SU-DHL-6 (cell line): ENCODE results near the gene VPS4A.

Experiments
- H2AFZ ChIP-seq: fragments of 200-600 bp; sonication (generic); 2 replicates; pipeline ENCODE4 v1.6.1; 2014; ENCODE audit warnings: low read depth, mild to moderate bottlenecking, moderate library complexity, mixed read lengths, antibody characterized with exemption, low read length; ENCODE audit not compliant: severe bottlenecking
- H3F3A ChIP-seq: fragments of 200-600 bp; shearing (Covaris generic); 2 replicates; pipeline ENCODE4 v1.6.0; 2016; ENCODE audit warnings: antibody characterized with exemption, mild to moderate bottlenecking; ENCODE audit not compliant: insufficient read depth
- H3K27ac ChIP-seq: fragments of 200-600 bp; sonication (generic); 2 replicates; pipeline ENCODE4 v1.5.1; 2016; ENCODE audit warnings: low read depth, mild to moderate bottlenecking, low read length, moderate library complexity, mixed read lengths
- H3K27me3 ChIP-seq: fragments of 200-600 bp; sonication (generic), shearing (Covaris generic); 2 replicates; pipeline ENCODE4 v1.6.0; 2014; ENCODE audit warnings: mild to moderate bottlenecking, low read length
- H3K36me3 ChIP-seq: fragments of 200-600 bp; sonication (generic); 2 replicates; pipeline ENCODE4 v1.6.1; 2014; ENCODE audit warnings: mild to moderate bottlenecking, low read length, mixed read lengths
- H3K4me2 ChIP-seq: fragments of 300-600, 200-600 bp; shearing (Covaris generic), sonication (generic); 2 replicates; pipeline ENCODE4 v1.6.0; 2014; ENCODE audit warnings: low read length, low read depth, mild to moderate bottlenecking; ENCODE audit not compliant: poor library complexity, severe bottlenecking
- H3K4me3 ChIP-seq: fragments of 200-600 bp; sonication (generic); 2 replicates; pipeline ENCODE4 v1.5.1; 2014; ENCODE audit warnings: antibody characterized with exemption, low read length, mild to moderate bottlenecking, mixed read lengths; ENCODE audit not compliant: insufficient read depth, poor library complexity, severe bottlenecking
- H3K79me2 ChIP-seq: fragments of 200-600 bp; sonication (generic); 2 replicates; pipeline ENCODE4 v1.6.1; 2014; ENCODE audit warnings: mild to moderate bottlenecking, low read length, moderate library complexity; ENCODE audit not compliant: insufficient read depth
- H3K9ac ChIP-seq: fragments of 200-600 bp; sonication (generic); 2 replicates; pipeline ENCODE4 v1.7.0; 2014; ENCODE audit warnings: mild to moderate bottlenecking, low read length
- H3K9me2 ChIP-seq: fragments of 200-600 bp; sonication (generic); replicated peaks from 2 replicates; pipeline ENCODE4 v1.6.1; 2014; ENCODE audit warnings: low read length; ENCODE audit not compliant: insufficient read depth
- H3K9me3 ChIP-seq: fragments of 200-600 bp; sonication (generic); 2 replicates; pipeline ENCODE4 v1.6.1; 2014; ENCODE audit warnings: low read length, mixed read lengths; ENCODE audit not compliant: insufficient read depth
- H4K20me1 ChIP-seq: fragments of 200-600 bp; sonication (generic); 2 replicates; pipeline ENCODE4 v1.6.1; 2014; ENCODE audit warnings: low read depth, mild to moderate bottlenecking, antibody characterized with exemption, low read length, moderate library complexity, mixed read lengths
- EZH2phosphoT487 ChIP-seq: fragments of 200-600 bp; sonication (generic), shearing (Covaris generic); conservative IDR thresholded peaks from 2 replicates; pipeline ENCODE4 v1.6.1; 2018; ENCODE audit warnings: mild to moderate bottlenecking, antibody characterized with exemption, low read length, moderate library complexity, mixed read lengths
- TF ChIP-seq, protein P1 (sequence below): fragments of 200-600 bp; sonication (generic); IDR thresholded peaks from one replicate; pipeline ENCODE4 v1.5.1; 2017; ENCODE audit warnings: antibody characterized with exemption, mild to moderate bottlenecking, low read length, moderate library complexity; ENCODE audit not compliant: insufficient read depth, poor library complexity, severe bottlenecking

Gene VPS4A

GRCh38 chr16:69276148-69277115 lies 34.7 kb upstream of the VPS4A start:
- Histone ChIP-seq H3K27me3 (no peaks in the 10 kb centered on the region), H2AFZ (no peak overlapping the region), H3K4me3 (no peak overlapping the region), H4K20me1 (no peaks in the 10 kb centered on the region), H3K79me2 (no peaks in the 10 kb centered on the region), H3K9me3 (no peaks in the 10 kb centered on the region), H3K4me2 (no peak overlapping the region), H3F3A (peaks cover 8% of the 10 kb centered on the region), H3K27ac (no peak overlapping the region), H3K9ac (no peak overlapping the region), H3K9me2 (no peaks in the 10 kb centered on the region), H3K36me3 (peaks cover 4% of the 10 kb centered on the region; the same call in 1 of the 2 replicates)
- TF ChIP-seq EZH2phosphoT487 = no peak
- TF ChIP-seq, protein P1, sequence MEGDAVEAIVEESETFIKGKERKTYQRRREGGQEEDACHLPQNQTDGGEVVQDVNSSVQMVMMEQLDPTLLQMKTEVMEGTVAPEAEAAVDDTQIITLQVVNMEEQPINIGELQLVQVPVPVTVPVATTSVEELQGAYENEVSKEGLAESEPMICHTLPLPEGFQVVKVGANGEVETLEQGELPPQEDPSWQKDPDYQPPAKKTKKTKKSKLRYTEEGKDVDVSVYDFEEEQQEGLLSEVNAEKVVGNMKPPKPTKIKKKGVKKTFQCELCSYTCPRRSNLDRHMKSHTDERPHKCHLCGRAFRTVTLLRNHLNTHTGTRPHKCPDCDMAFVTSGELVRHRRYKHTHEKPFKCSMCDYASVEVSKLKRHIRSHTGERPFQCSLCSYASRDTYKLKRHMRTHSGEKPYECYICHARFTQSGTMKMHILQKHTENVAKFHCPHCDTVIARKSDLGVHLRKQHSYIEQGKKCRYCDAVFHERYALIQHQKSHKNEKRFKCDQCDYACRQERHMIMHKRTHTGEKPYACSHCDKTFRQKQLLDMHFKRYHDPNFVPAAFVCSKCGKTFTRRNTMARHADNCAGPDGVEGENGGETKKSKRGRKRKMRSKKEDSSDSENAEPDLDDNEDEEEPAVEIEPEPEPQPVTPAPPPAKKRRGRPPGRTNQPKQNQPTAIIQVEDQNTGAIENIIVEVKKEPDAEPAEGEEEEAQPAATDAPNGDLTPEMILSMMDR = no peak

GRCh38 chr16:69277413-69277812 lies 33.7 kb upstream of the VPS4A start:
- Histone ChIP-seq H3K4me3 (no peak overlapping the region), H3K9me3 (no peaks in the 10 kb centered on the region), H2AFZ (no peak overlapping the region), H3K27ac (no peak overlapping the region), H3K9ac (no peak overlapping the region), H4K20me1 (no peaks in the 10 kb centered on the region), H3K9me2 (no peaks in the 10 kb centered on the region), H3K27me3 (no peaks in the 10 kb centered on the region), H3K36me3 (no peaks in the 10 kb centered on the region), H3F3A (peaks cover 4% of the 10 kb centered on the region; the same call in 1 of the 2 replicates), H3K4me2 (no peak overlapping the region), H3K79me2 (no peaks in the 10 kb centered on the region)
- TF ChIP-seq EZH2phosphoT487 = no peak
- TF ChIP-seq, protein P1 = no peak

DNA sequence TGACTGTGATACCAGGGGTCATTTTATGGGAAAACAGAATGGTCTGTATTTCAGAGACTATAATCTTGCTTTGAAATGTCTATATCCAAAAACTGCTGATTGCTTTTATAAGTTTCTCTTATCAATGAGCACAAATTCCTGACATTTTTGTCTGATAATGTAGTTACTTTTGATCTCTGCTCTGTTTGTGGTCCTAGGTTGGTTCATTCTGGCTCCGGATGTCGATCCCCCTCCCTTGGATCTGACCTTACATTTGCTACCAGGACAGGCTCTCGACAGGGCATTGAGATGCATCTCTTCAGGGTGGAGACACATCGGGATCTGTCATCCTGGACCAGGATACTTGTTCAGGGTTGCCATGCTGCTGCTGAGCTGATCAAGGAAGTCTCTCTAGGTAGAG lies 27.3 kb upstream of the VPS4A start:
- Histone ChIP-seq H3K36me3 (no peaks in the 10 kb centered on the region; the same call in 1 of the 2 replicates), H2AFZ (no peak overlapping the region), H4K20me1 (no peaks in the 10 kb centered on the region), H3K9me2 (no peaks in the 10 kb centered on the region), H3F3A (no peaks in the 10 kb centered on the region), H3K4me3 (no peak overlapping the region), H3K27me3 (no peaks in the 10 kb centered on the region), H3K79me2 (no peaks in the 10 kb centered on the region), H3K4me2 (no peak overlapping the region), H3K9me3 (no peaks in the 10 kb centered on the region), H3K27ac (no peak overlapping the region), H3K9ac (no peak overlapping the region)
- TF ChIP-seq, protein P1 = no peak
- TF ChIP-seq EZH2phosphoT487 = no peak
